Measurements from ENCODE around the gene ANKHD1. TPM values are rescaled to one million over a fixed set of nuclear protein-coding genes. Genes with fewer than 3 reads are reported as not detected.

ANKHD1 gene
- total and polyA plus RNA-seq, 2 of the 8 experiments (the other 6 are each of a cell fraction or from before 2014, with no cell fraction given) = 69.9 to 108 TPM

DNA sequence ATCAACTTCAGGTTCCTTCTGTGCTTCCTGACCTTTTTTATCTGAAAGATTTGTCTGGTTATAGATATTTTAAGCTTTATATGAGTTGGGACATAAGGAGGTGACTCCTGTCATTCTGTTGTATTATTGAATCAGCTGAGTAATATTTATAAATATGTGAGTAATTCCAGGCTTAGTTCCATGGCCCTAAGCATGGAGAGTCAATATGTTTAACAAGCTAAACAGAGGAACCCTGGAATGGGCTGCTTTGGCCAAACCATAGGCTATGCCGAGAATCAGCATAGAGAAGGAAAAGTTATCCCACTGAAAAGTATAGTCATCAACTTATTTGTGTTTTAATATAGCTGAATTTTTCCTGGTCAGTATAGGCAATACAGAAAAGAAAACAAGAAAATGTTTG is 138.6 kb downstream of the ANKHD1 start:
- H3K4me3 ChIP-seq (ENCODE audit: extremely low read depth in 1 of 4, insufficient read depth in 2 of 4, low read depth in 3 of 4, low read length in 4 of 4) = no peak overlapping the region
- H3K27me3 ChIP-seq (replicated peaks in 1 of 4; ENCODE audit: control insufficient read depth in 3 of 4, extremely low read depth in 1 of 4, insufficient read depth in 3 of 4, low read length in 3 of 4) = no peaks in the 10 kb centered on the region
- no peaks in the 10 kb centered on the region for H3K79me2 ChIP-seq (ENCODE audit: control insufficient read depth in 1 of 2, insufficient read depth in 2 of 2, low read length in 2 of 2)
- no peak for DNase-seq (ENCODE audit: low read depth in 1 of 2, low spot score in 2 of 2)
- ChIA-PET CTCF (ENCODE audit: partially characterized antibody) (interaction anchor here (0.9 to 1.1 kb wide), 2 partner anchors 52 to 168 kb away, joined by 3 read pairs; no protein-coding TSS in a partner anchor), POLR2A (ENCODE audit: partially characterized antibody) (interaction anchor here (14.4 kb wide), 1 partner anchor 19 kb away, joined by 191 read pairs; the partner anchor contains the start of genes APBB3, SLC35A4 and SRA1)
- no peak overlapping the region for H2BK120ac ChIP-seq (replicated peaks; ENCODE audit: low read depth, low read length)
- H3K27ac ChIP-seq (ENCODE audit: low read depth, low read length) = no peak overlapping the region
- H4K8ac ChIP-seq (ENCODE audit: extremely low read depth, insufficient read depth, low read length) = no peak overlapping the region
- no peaks in the 10 kb centered on the region for H3K4me1 ChIP-seq (replicated peaks in 1 of 4; ENCODE audit: control insufficient read depth in 3 of 4, insufficient read depth in 4 of 4, low read length in 3 of 4)
- no peak overlapping the region for H2BK12ac ChIP-seq (ENCODE audit: low read depth, low read length)
- no peak overlapping the region for H2BK5ac ChIP-seq (ENCODE audit: low read depth, low read length)
- no peaks in the 10 kb centered on the region for H4K20me1 ChIP-seq (replicated peaks in 1 of 2; ENCODE audit: control insufficient read depth in 1 of 2, insufficient read depth in 2 of 2, low read length in 2 of 2)
- no peak overlapping the region for H3K4me2 ChIP-seq (ENCODE audit: insufficient read depth in 1 of 2, low read depth in 2 of 2, low read length in 2 of 2)
- H3K56ac ChIP-seq (replicated peaks; ENCODE audit: insufficient read length, low read depth, low read length) = no peak overlapping the region
- H2BK15ac ChIP-seq (ENCODE audit: low read length) = no peak overlapping the region
- no peak overlapping the region for H3K23ac ChIP-seq (ENCODE audit: insufficient read length)
- no peak overlapping the region for H2AK5ac ChIP-seq (ENCODE audit: low read depth, low read length)
- H3K9ac ChIP-seq (replicated peaks in 1 of 4; ENCODE audit: extremely low read depth in 1 of 4, low read depth in 3 of 4, low read length in 3 of 4) = no peak overlapping the region
- H4K5ac ChIP-seq (ENCODE audit: insufficient read length, low read depth, low read length) = no peak overlapping the region
- no peaks in the 10 kb centered on the region for H3K9me3 ChIP-seq (ENCODE audit: insufficient read depth in 2 of 2, low read depth in 1 of 2, low read length in 1 of 2)
- H2AFZ ChIP-seq (ENCODE audit: low read length) = no peak overlapping the region
- no peak overlapping the region for H4K91ac ChIP-seq (replicated peaks; ENCODE audit: insufficient read length, low read length)
- no peak overlapping the region for H3K4ac ChIP-seq (replicated peaks; ENCODE audit: insufficient read length, low read depth, low read length)
- H3K79me1 ChIP-seq (ENCODE audit: low read depth, low read length) = no peaks in the 10 kb centered on the region
- H3K23me2 ChIP-seq (ENCODE audit: low read depth, low read length) = no peaks in the 10 kb centered on the region
- H3K18ac ChIP-seq (ENCODE audit: extremely low read depth, low read length) = no peak overlapping the region
- H2BK20ac ChIP-seq (ENCODE audit: low read length) = no peak overlapping the region
- H3K36me3 ChIP-seq (ENCODE audit: control insufficient read depth in 2 of 4, insufficient read depth in 4 of 4, low read length in 3 of 4) = peaks cover 13 to 62% (median 42%) of the 10 kb centered on the region in 4 experiments
- no peak overlapping the region for H3K14ac ChIP-seq (ENCODE audit: insufficient read length)
- WGBS, 2 experiments (ENCODE audit: extremely low coverage in 1 of 2, insufficient coverage in 1 of 2, insufficient read length in 1 of 2, insufficient replicate concordance in 2 of 2, low coverage in 1 of 2, low lambda C conversion rate in 2 of 2, missing lambda C conversion rate in 1 of 2) = 90% methylated on average over 1 of the region's 1 CpG; no CpG with 5 or more reads in 1 of the 2 experiments
- no peak for FAIRE-seq
- no peak for TF ChIP-seq SRF (IDR thresholded peaks at IDR 0.05; ENCODE audit: low read depth, low read length)
- TF ChIP-seq JUND (IDR thresholded peaks at IDR 0.05; ENCODE audit: low read length) = no peak
- TF ChIP-seq, protein P1, sequence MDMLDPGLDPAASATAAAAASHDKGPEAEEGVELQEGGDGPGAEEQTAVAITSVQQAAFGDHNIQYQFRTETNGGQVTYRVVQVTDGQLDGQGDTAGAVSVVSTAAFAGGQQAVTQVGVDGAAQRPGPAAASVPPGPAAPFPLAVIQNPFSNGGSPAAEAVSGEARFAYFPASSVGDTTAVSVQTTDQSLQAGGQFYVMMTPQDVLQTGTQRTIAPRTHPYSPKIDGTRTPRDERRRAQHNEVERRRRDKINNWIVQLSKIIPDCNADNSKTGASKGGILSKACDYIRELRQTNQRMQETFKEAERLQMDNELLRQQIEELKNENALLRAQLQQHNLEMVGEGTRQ (IDR thresholded peaks at IDR 0.05; ENCODE audit: low read length) = no peak
- no peak for TF ChIP-seq FOSL1 (IDR thresholded peaks at IDR 0.05; ENCODE audit: insufficient read depth, low read depth, low read length)
- TF ChIP-seq BACH1 (IDR thresholded peaks at IDR 0.05; ENCODE audit: low read length) = no peak
- TF ChIP-seq CHD2 (IDR thresholded peaks at IDR 0.05; ENCODE audit: low read length) = no peak
- no peak for TF ChIP-seq SIRT6 (IDR thresholded peaks at IDR 0.05; ENCODE audit: low read length)
- no peak for TF ChIP-seq BRCA1 (IDR thresholded peaks at IDR 0.05; ENCODE audit: low read depth, low read length)
- no peak for TF ChIP-seq CBX5 (IDR thresholded peaks at IDR 0.05; ENCODE audit: low read depth, low read length)
- TF ChIP-seq NRF1 (IDR thresholded peaks at IDR 0.05; ENCODE audit: low read depth, low read length) = no peak
- no peak for TF ChIP-seq GTF2F1 (IDR thresholded peaks at IDR 0.05; ENCODE audit: borderline replicate concordance, low read depth, low read length)
- TF ChIP-seq, protein P2, sequence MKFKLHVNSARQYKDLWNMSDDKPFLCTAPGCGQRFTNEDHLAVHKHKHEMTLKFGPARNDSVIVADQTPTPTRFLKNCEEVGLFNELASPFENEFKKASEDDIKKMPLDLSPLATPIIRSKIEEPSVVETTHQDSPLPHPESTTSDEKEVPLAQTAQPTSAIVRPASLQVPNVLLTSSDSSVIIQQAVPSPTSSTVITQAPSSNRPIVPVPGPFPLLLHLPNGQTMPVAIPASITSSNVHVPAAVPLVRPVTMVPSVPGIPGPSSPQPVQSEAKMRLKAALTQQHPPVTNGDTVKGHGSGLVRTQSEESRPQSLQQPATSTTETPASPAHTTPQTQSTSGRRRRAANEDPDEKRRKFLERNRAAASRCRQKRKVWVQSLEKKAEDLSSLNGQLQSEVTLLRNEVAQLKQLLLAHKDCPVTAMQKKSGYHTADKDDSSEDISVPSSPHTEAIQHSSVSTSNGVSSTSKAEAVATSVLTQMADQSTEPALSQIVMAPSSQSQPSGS (IDR thresholded peaks at IDR 0.05; ENCODE audit: low read length) = no peak

All from H1 (cell line).